ENCODE measurements around the gene VAX1.

The VAX1 gene

DNA sequence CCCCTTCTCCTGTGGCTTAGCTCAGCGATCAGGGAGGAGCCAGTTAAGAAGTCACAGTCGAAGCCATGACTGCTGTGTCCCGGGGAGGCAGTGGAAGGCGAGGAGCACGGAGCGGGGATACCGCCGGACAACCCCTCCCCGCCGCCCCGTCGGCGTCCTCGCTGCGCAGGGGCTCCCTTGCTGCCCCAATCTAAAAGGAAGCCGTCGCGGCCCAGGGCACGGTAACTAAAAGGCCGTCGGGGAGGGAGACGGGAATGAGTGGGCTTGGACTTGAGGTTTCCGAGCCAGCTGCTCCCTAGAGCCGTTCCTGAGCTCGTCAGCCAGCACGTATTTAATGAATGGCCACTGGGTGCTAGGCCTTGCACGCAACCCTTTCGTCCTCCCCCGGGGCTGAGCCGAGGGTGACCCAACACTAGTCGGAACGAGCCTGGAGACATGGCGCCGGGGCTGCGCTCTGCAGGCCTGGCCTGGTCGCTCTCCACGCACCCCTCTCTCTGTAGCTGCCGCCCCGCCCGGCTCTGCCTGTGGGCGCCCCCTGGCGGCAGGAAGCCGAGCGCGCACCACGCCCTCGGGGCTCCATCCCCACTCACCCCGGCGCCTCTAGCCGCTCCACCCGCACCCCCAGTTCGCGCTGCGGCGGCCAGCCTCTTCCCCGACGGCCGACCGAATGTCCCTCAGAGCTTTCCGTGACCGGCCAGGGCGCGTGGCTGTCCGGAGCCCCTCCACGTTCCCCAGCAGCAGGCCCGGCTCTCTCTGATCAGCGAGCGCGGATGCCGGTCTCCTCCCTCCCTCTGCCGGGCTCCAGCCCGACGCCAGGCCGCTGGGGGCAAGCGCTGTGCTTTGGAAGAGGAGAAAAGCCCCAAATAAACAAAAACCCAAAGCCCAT is 30.0 kb upstream of the VAX1 start:
- Mint-ChIP-seq H3K4me1 (ENCODE audit: low read depth) (peaks cover 38% of the 10 kb centered on the region), H3K27me3 (peaks cover 89% of the 10 kb centered on the region), H3K36me3 (ENCODE audit: low read depth) (no peaks in the 10 kb centered on the region), H3K9me3 (no peaks in the 10 kb centered on the region), H3K27ac (no peak overlapping the region), H3K4me3 (peak overlapping the region; percentile 36)
- DNase-seq: peak; percentile 84

GRCh38 chr10:117167346-117167788 is 29.3 kb upstream of the VAX1 start:
- no peaks in the 10 kb centered on the region for H3K36me3 Mint-ChIP-seq (ENCODE audit: low read depth)
- H3K9me3 Mint-ChIP-seq: no peaks in the 10 kb centered on the region
- H3K27me3 Mint-ChIP-seq: peaks cover 90% of the 10 kb centered on the region
- H3K27ac Mint-ChIP-seq: no peak overlapping the region
- H3K4me3 Mint-ChIP-seq: no peak overlapping the region
- H3K4me1 Mint-ChIP-seq (ENCODE audit: low read depth): peaks cover 41% of the 10 kb centered on the region
- no peak for DNase-seq

DNA sequence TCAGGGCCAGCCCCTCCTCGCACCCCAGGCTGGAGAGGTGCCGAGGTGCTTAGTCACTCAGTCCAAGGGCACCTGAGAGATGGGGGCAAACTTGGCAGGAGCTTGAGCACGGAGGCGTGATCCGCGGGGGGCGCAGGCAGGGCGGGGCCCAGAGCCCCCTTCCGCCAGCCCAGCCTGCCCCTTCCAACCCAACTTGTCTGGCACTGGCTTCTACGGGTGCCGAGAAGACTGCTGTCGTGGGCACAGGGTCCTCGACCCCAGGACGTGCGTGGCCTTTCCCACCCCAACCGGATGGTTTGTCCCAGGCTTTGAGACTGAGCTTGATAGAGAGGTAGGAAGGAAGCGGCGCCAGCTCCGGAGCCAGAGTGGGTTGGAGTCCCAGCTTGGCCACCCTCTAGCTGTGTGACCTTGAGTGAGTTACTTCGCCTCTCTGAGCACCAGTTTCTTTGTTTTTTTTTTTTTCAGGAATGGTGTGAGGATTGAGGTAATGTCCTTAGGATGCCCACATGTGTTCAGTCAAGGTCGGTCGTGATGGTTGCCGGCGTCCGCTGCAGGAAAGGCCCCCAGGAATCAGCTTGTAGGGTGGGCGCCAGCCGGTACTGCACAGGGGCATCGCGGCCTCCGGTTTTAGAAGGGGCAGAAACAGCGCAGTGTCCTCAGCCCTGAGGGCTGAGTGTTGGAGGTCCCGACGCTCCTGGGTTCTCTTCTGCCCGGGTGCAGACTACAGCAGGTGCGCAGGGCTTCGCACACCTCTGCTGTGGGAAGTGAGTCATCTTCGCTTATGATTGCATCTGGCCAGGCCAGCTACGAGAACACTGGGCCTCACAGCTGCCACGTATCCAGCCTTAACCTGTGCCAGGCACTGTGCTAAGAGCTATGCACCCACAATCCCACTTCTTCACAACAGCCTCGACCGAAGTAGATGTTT is 28.6 kb upstream of the VAX1 start:
- DNase-seq: no peak
- H3K4me3 Mint-ChIP-seq: no peak overlapping the region
- H3K36me3 Mint-ChIP-seq (ENCODE audit: low read depth): no peaks in the 10 kb centered on the region
- no peaks in the 10 kb centered on the region for H3K9me3 Mint-ChIP-seq
- no peak overlapping the region for H3K27ac Mint-ChIP-seq
- H3K4me1 Mint-ChIP-seq (ENCODE audit: low read depth): peaks cover 45% of the 10 kb centered on the region
- peaks cover 90% of the 10 kb centered on the region for H3K27me3 Mint-ChIP-seq

- H3K4me3 Mint-ChIP-seq: no peak overlapping the region
- peaks cover 92% of the 10 kb centered on the region for H3K27me3 Mint-ChIP-seq
- peak; percentile 39 for DNase-seq
- H3K9me3 Mint-ChIP-seq: no peaks in the 10 kb centered on the region
- peaks cover 45% of the 10 kb centered on the region for H3K4me1 Mint-ChIP-seq (ENCODE audit: low read depth)
- no peak overlapping the region for H3K27ac Mint-ChIP-seq
- H3K36me3 Mint-ChIP-seq (ENCODE audit: low read depth): no peaks in the 10 kb centered on the region
Observed at GRCh38 chr10:117165538-117166417, 27.7 kb upstream of the VAX1 start.

DNA sequence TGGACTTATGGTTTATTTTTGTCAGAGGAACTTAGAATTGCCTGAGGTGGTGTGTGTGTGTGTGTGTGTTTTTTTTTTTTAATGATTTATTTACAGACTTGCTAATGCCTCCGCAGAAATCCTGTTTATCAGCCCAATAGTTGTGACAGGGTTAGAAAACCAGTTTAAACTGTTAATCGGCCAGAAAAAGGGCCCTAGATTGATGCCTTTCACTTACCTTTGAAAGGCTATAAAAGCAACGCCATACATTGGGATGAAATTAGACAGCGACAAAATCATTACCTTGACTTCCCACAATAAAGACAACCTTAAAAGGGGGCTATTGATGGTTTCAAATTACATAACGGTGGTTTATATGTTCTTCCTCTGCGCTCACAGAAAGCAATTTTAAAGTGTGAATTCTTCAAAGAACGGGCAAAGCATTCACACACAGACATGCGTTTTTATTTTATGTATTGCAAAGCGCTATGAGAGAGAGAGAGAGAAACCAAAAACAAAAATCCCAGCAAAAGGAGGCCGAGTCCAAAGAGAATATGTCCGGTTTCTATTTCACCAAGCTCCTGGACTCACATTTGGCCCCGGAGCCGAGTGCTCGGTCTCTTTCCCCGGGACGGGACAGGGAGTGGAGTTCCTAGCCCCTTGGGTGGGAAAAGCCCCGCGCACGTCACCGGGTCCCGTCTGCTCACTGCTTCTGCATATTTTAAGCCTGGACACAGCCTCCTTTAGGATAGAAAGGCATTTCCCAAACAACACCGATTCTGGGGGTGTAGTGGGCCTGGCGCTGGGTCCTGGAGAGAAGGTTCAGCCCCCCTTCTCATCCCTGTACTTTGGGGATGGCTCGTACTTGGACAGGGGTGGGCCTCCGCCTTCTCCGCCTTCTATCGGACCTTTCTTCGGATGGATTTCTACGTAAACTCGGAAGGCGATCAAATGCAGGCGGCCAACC is 26.8 kb upstream of the VAX1 start:
- H3K27ac Mint-ChIP-seq: no peak overlapping the region
- peaks cover 92% of the 10 kb centered on the region for H3K27me3 Mint-ChIP-seq
- peaks cover 45% of the 10 kb centered on the region for H3K4me1 Mint-ChIP-seq (ENCODE audit: low read depth)
- H3K9me3 Mint-ChIP-seq: no peaks in the 10 kb centered on the region
- H3K36me3 Mint-ChIP-seq (ENCODE audit: low read depth): no peaks in the 10 kb centered on the region
- DNase-seq: no peak
- no peak overlapping the region for H3K4me3 Mint-ChIP-seq

DNA sequence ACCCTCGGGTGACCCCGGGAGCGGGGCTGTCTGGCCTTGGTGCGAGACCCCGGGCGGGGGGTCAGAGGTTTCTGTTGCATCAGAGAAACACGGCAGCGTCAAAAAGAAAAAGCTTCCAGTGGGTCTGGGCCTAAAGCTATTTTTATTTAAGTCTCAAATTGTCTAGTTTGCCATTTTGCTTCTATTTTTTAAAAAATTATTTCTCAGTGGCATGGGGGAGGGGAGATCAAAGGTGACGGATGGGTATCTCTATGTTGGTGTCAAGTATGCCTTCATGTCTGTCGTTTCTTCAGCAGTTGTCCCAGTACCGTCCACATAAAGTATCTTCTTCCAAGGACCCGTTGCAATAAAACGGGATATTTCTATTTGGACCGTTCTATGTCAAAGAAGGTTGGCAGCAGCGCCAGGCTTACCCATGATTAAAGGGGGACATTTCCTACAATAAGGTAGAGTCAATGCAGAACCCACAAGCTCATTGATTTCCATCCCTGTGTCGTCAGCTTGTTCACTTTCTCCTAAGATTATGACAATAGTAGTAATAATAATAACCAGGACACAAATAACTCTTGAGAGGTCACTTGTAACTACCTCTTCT is 26.0 kb upstream of the VAX1 start:
- no peak for DNase-seq
- no peaks in the 10 kb centered on the region for H3K9me3 Mint-ChIP-seq
- no peak overlapping the region for H3K27ac Mint-ChIP-seq
- peaks cover 92% of the 10 kb centered on the region for H3K27me3 Mint-ChIP-seq
- H3K4me3 Mint-ChIP-seq: no peak overlapping the region
- no peaks in the 10 kb centered on the region for H3K36me3 Mint-ChIP-seq (ENCODE audit: low read depth)
- H3K4me1 Mint-ChIP-seq (ENCODE audit: low read depth): peaks cover 42% of the 10 kb centered on the region

GRCh38 chr10:117163061-117163953 is 25.2 kb upstream of the VAX1 start:
- peak overlapping the region; percentile 20 for H3K4me3 Mint-ChIP-seq
- H3K9me3 Mint-ChIP-seq: no peaks in the 10 kb centered on the region

DNA sequence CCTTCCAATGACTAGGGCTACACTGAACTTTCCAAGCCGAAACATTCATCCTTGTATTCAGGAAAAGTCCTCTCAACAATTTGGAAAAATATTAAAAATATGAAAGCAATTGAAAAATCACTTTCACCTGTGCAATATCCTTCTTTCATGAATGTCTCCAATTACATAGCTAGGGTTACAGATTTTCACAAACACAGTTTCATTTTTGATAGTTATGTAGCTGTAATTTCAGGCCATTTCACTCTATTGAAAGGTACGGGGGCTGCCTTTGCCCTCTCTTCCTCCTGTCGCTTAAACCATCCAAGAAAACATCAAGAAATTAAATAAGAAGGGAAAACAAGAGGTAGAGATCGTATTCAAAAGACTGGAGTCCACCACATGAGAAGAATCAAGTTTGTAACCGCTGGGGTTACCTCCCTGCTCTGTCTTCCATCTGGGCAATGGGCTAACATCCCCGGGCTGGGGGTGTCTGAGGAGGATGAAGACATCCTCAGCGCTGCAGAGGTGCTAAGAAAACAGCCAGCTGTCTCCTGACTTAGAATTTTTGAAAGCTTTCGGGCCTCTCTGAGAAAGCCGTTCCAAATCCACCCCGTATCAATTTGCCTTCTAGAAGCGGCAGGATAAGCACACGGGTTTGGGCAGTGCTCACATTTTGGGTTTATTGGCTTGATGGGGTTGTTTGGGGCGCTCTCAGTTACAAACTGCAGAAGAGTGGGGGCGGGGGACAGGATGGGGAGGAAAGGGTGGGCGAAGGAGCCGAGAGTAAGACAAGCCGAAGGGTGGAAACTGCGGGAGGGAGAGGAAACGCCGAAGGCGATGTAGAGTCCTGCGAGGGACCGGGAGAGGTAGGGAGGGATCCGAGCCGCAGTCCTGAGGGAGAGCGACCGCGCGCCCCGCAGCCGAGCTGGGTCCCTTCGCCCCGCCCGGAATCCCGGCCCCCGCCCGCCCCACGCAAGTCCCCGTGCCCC is 24.3 kb upstream of the VAX1 start:
- Mint-ChIP-seq H3K27ac (no peak overlapping the region), H3K9me3 (no peaks in the 10 kb centered on the region), H3K27me3 (peaks cover 92% of the 10 kb centered on the region), H3K36me3 (ENCODE audit: low read depth) (no peaks in the 10 kb centered on the region), H3K4me3 (peak overlapping the region; percentile 41), H3K4me1 (ENCODE audit: low read depth) (peaks cover 32% of the 10 kb centered on the region)
- no peak for DNase-seq

More at GRCh38 chr10:117163061-117163953, 25.2 kb upstream of the VAX1 start:
- DNase-seq: no peak
- H3K36me3 Mint-ChIP-seq (ENCODE audit: low read depth): no peaks in the 10 kb centered on the region
- no peak overlapping the region for H3K27ac Mint-ChIP-seq
- H3K27me3 Mint-ChIP-seq: peaks cover 91% of the 10 kb centered on the region
- H3K4me1 Mint-ChIP-seq (ENCODE audit: low read depth): peaks cover 38% of the 10 kb centered on the region

DNA sequence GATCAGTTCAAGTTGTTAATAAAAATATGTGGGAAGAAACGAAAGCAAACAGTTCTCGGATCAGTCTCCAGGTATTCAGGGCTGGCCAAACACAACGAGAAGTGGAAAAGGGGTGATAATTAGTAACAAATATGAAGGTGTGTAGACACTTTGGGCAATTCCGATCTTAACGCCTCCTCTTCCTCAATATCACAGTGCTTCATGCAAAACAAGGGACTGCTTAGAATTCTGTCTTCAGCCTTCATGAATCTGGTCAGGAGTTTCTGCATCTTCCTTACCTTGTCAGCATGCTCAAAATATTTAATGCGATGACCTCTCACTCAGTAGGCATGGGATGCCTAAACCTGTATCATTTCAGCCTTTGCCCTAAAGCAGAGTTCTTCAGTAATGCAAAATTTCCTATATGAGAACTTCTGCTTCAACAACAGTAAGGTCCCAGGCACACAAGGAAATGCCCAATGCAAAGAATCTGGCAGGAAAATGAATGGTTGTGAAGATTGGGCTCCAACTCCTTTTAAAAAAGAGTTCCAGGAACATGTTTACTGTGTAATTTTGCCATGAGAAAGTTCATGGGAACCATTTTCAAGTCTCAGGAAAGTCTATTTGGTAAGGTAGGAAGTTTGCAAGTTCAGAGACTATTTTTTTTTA is 23.4 kb upstream of the VAX1 start:
- Mint-ChIP-seq H3K4me3 (no peak overlapping the region), H3K27me3 (peaks cover 91% of the 10 kb centered on the region), H3K27ac (no peak overlapping the region), H3K36me3 (ENCODE audit: low read depth) (no peaks in the 10 kb centered on the region), H3K9me3 (no peaks in the 10 kb centered on the region), H3K4me1 (ENCODE audit: low read depth) (peaks cover 24% of the 10 kb centered on the region)
- no peak for DNase-seq

GRCh38 chr10:117160567-117160966 is 22.5 kb upstream of the VAX1 start:
- peaks cover 19% of the 10 kb centered on the region for H3K4me1 Mint-ChIP-seq (ENCODE audit: low read depth)
- H3K36me3 Mint-ChIP-seq (ENCODE audit: low read depth): no peaks in the 10 kb centered on the region
- H3K27ac Mint-ChIP-seq: no peak overlapping the region
- H3K27me3 Mint-ChIP-seq: peaks cover 91% of the 10 kb centered on the region
- DNase-seq: no peak
- H3K9me3 Mint-ChIP-seq: no peaks in the 10 kb centered on the region
- H3K4me3 Mint-ChIP-seq: no peak overlapping the region

- H3K36me3 Mint-ChIP-seq (ENCODE audit: low read depth): no peaks in the 10 kb centered on the region
- H3K27me3 Mint-ChIP-seq: peaks cover 91% of the 10 kb centered on the region
- no peak overlapping the region for H3K4me3 Mint-ChIP-seq
- no peaks in the 10 kb centered on the region for H3K9me3 Mint-ChIP-seq
- peaks cover 11% of the 10 kb centered on the region for H3K4me1 Mint-ChIP-seq (ENCODE audit: low read depth)
- DNase-seq: no peak
- no peak overlapping the region for H3K27ac Mint-ChIP-seq
Observed at GRCh38 chr10:117159390-117159789, 21.3 kb upstream of the VAX1 start.

Data from activated T-cell treated with anti-CD3 and anti-CD28 coated beads, Interleukin-2, amount 50 U/mL, for 24 hours (primary cell).